Astrocyte of the hippocampus (primary cell): ENCODE data around the gene TNFRSF4.
A peak's percentile ranks its signal among the peaks of the same experiment; 100 is the strongest.

Experiments
- DNase-seq: peaks from one replicate; pipeline ENCODE4 v3.0.0; 2011; ENCODE audit warnings: low read depth, low spot score

TNFRSF4 gene

GRCh38 chr1:1170215-1171091, 43.5 kb downstream of the TNFRSF4 start:
- no peak for DNase-seq

GRCh38 chr1:1169429-1170214, 44.3 kb downstream of the TNFRSF4 start:
- DNase-seq = no peak

GRCh38 chr1:1168451-1169411, 45.2 kb downstream of the TNFRSF4 start:
- no peak for DNase-seq

- DNase-seq = no peak
Measured at GRCh38 chr1:1167841-1168450, 46.0 kb downstream of the TNFRSF4 start.

GRCh38 chr1:1167398-1167821, 46.5 kb downstream of the TNFRSF4 start:
- no peak for DNase-seq

- DNase-seq = no peak
Measured at GRCh38 chr1:1166642-1167397, 47.1 kb downstream of the TNFRSF4 start.

- no peak for DNase-seq
Measured at GRCh38 chr1:1165900-1166421, 48.0 kb downstream of the TNFRSF4 start.

- no peak for DNase-seq
Measured at GRCh38 chr1:1165485-1165884, 48.5 kb downstream of the TNFRSF4 start.

GRCh38 chr1:1164701-1165451, 49.1 kb downstream of the TNFRSF4 start:
- peak; percentile 25 for DNase-seq

- DNase-seq = no peak
Measured at GRCh38 chr1:1164361-1164700, 49.6 kb downstream of the TNFRSF4 start.

GRCh38 chr1:1163538-1164070, 50.3 kb downstream of the TNFRSF4 start:
- DNase-seq = no peak

GRCh38 chr1:1162597-1163537, 51.1 kb downstream of the TNFRSF4 start:
- no peak for DNase-seq

GRCh38 chr1:1161683-1162079, 52.3 kb downstream of the TNFRSF4 start:
- no peak for DNase-seq
